Measurements from ENCODE around the gene PCDH9.
A peak's percentile ranks its signal among the peaks of the same experiment; 100 is the strongest.

Gene PCDH9

GRCh38 chr13:67150608-67151007 is 79.5 kb downstream of the PCDH9 start:
- H4K20me1 ChIP-seq (ENCODE audit: insufficient read depth, low read length) = no peaks in the 10 kb centered on the region
- no peak overlapping the region for H3K9ac ChIP-seq (ENCODE audit: low read length)
- no peak for TF ChIP-seq CTCF (IDR thresholded peaks at IDR 0.05; ENCODE audit: low read length)
- TF ChIP-seq EZH2 (IDR thresholded peaks at IDR 0.05; ENCODE audit: borderline replicate concordance, low read length) = no peak
- H3K79me2 ChIP-seq (ENCODE audit: insufficient read depth, low read length) = no peaks in the 10 kb centered on the region
- no peaks in the 10 kb centered on the region for H3K9me3 ChIP-seq (ENCODE audit: low read length)
- no peak overlapping the region for H2AFZ ChIP-seq (ENCODE audit: low read length)
- H3K4me1 ChIP-seq (ENCODE audit: insufficient read depth, low read length, severe bottlenecking) = peaks cover 23% of the 10 kb centered on the region
- H3F3A ChIP-seq (ENCODE audit: insufficient read depth, low read length) = no peaks in the 10 kb centered on the region
- H3K27ac ChIP-seq (ENCODE audit: low read depth, low read length, poor library complexity, severe bottlenecking) = no peak overlapping the region
- no peak overlapping the region for H3K4me2 ChIP-seq (ENCODE audit: low read length)
- H3K4me3 ChIP-seq (ENCODE audit: low read depth, low read length, poor library complexity, severe bottlenecking) = no peak overlapping the region
- no peaks in the 10 kb centered on the region for H3K27me3 ChIP-seq (ENCODE audit: insufficient read depth, low read length)
- H3K9me2 ChIP-seq (ENCODE audit: low read depth, low read length) = no peaks in the 10 kb centered on the region
- H3K36me3 ChIP-seq (ENCODE audit: insufficient read depth, low read length) = no peaks in the 10 kb centered on the region

GRCh38 chr13:67148161-67148571 is 82.0 kb downstream of the PCDH9 start:
- no peaks in the 10 kb centered on the region for H4K20me1 ChIP-seq (ENCODE audit: insufficient read depth, low read length)
- H3K9me3 ChIP-seq (ENCODE audit: low read length) = no peaks in the 10 kb centered on the region
- TF ChIP-seq CTCF (IDR thresholded peaks at IDR 0.05; ENCODE audit: low read length) (no peak), EZH2 (IDR thresholded peaks at IDR 0.05; ENCODE audit: borderline replicate concordance, low read length) (no peak)
- no peak overlapping the region for H3K27ac ChIP-seq (ENCODE audit: low read depth, low read length, poor library complexity, severe bottlenecking)
- peaks cover 23% of the 10 kb centered on the region for H3K4me1 ChIP-seq (ENCODE audit: insufficient read depth, low read length, severe bottlenecking)
- H3K27me3 ChIP-seq (ENCODE audit: insufficient read depth, low read length) = no peaks in the 10 kb centered on the region
- H3K4me2 ChIP-seq (ENCODE audit: low read length) = 0 out of 2 replicates have a peak overlapping the region, but pooled peaks have one; percentile 27
- H3K79me2 ChIP-seq (ENCODE audit: insufficient read depth, low read length) = no peaks in the 10 kb centered on the region
- H3K36me3 ChIP-seq (ENCODE audit: insufficient read depth, low read length) = no peaks in the 10 kb centered on the region
- peak overlapping the region; percentile 82 for H2AFZ ChIP-seq (ENCODE audit: low read length)
- H3K9me2 ChIP-seq (ENCODE audit: low read depth, low read length) = no peaks in the 10 kb centered on the region
- H3K4me3 ChIP-seq (ENCODE audit: low read depth, low read length, poor library complexity, severe bottlenecking) = no peak overlapping the region
- H3F3A ChIP-seq (ENCODE audit: insufficient read depth, low read length) = no peaks in the 10 kb centered on the region
- no peak overlapping the region for H3K9ac ChIP-seq (ENCODE audit: low read length)

GRCh38 chr13:67147342-67148133 is 82.6 kb downstream of the PCDH9 start:
- no peaks in the 10 kb centered on the region for H3K79me2 ChIP-seq (ENCODE audit: insufficient read depth, low read length)
- no peak overlapping the region for H3K4me3 ChIP-seq (ENCODE audit: low read depth, low read length, poor library complexity, severe bottlenecking)
- H3K9me3 ChIP-seq (ENCODE audit: low read length) = no peaks in the 10 kb centered on the region
- no peak for TF ChIP-seq EZH2 (IDR thresholded peaks at IDR 0.05; ENCODE audit: borderline replicate concordance, low read length)
- no peak for TF ChIP-seq CTCF (IDR thresholded peaks at IDR 0.05; ENCODE audit: low read length)
- no peak overlapping the region for H3K27ac ChIP-seq (ENCODE audit: low read depth, low read length, poor library complexity, severe bottlenecking)
- H3F3A ChIP-seq (ENCODE audit: insufficient read depth, low read length) = no peaks in the 10 kb centered on the region
- H3K4me1 ChIP-seq (ENCODE audit: insufficient read depth, low read length, severe bottlenecking) = peaks cover 23% of the 10 kb centered on the region
- H3K4me2 ChIP-seq (ENCODE audit: low read length) = peak overlapping the region; percentile 27; the same call in 1 of the 2 replicates
- no peak overlapping the region for H3K9ac ChIP-seq (ENCODE audit: low read length)
- H4K20me1 ChIP-seq (ENCODE audit: insufficient read depth, low read length) = no peaks in the 10 kb centered on the region
- H3K36me3 ChIP-seq (ENCODE audit: insufficient read depth, low read length) = no peaks in the 10 kb centered on the region
- H2AFZ ChIP-seq (ENCODE audit: low read length) = peak overlapping the region; percentile 82
- no peaks in the 10 kb centered on the region for H3K27me3 ChIP-seq (ENCODE audit: insufficient read depth, low read length)
- H3K9me2 ChIP-seq (ENCODE audit: low read depth, low read length) = no peaks in the 10 kb centered on the region

All from OCI-LY1 (cell line).